Umbilical cord (tissue), 2 donors: Measurements from ENCODE around the gene REN. TPM values are rescaled to one million over a fixed set of nuclear protein-coding genes. Genes with fewer than 3 reads are reported as not detected.

Experiments
- DNase-seq: peaks from one replicate; pipeline ENCODE4 v3.0.0-alpha.2; 2015; ENCODE audit warnings: low spot score
- total RNA-seq: library from RNA; depleted of rRNA; stranded (reverse); fragments of >200 nt; gene quantifications from one replicate; pipeline ENCODE4 v1.2.3, GENCODE V29; 2014; ENCODE audit warnings: low replicate concordance; ENCODE audit not compliant: insufficient read depth

Gene REN
- total RNA-seq, 1 donor from 2014 or later = not detected

- DNase-seq = no peak
Measured at GRCh38 chr1:204110894-204111633, 55.1 kb downstream of the REN start.

- DNase-seq = no peak
Measured at GRCh38 chr1:204108312-204109141, 57.6 kb downstream of the REN start.

- DNase-seq = no peak
Measured at GRCh38 chr1:204107892-204108291, 58.2 kb downstream of the REN start.

- DNase-seq = no peak
Measured at GRCh38 chr1:204106825-204107224, 59.3 kb downstream of the REN start.

GRCh38 chr1:204105131-204105515 is 61.0 kb downstream of the REN start:
- no peak for DNase-seq

Other genes with a start within 250 kb of the REN start
- gene SOX13, start 93.2 kb downstream of the REN start, total RNA-seq = 7.9 TPM
- gene ETNK2, start 14.3 kb downstream of the REN start, total RNA-seq = 7.2 TPM
- gene KISS1, start 30.2 kb upstream of the REN start, total RNA-seq = not detected
- not detected for gene GOLT1A, start 47.7 kb upstream of the REN start, total RNA-seq
- 4.3 TPM for gene PLEKHA6, start 193.6 kb upstream of the REN start, total RNA-seq
- 42.4 TPM for gene PPP1R15B, start 245.5 kb upstream of the REN start, total RNA-seq